Stimulated activated CD4-positive, alpha-beta T cell treated with anti-CD3 and anti-CD28 coated beads, Interleukin-1b, Interleukin-23, amount 100 ng/mL, for 24 hours (primary cell): ENCODE data around the gene MEGF6.
A peak's percentile ranks its signal among the peaks of the same experiment; 100 is the strongest.

Experiments used
- DNase-seq, 4 experiments: peaks; one replicate each; pipeline ENCODE4 v3.0.0-alpha.2; 2020; ENCODE audit warnings: low read depth in 4 of 4, low spot score in 1 of 4

Gene MEGF6

GRCh38 chr1:3543076-3544039 is 68.0 kb downstream of the MEGF6 start:
- no peak for DNase-seq

DNA sequence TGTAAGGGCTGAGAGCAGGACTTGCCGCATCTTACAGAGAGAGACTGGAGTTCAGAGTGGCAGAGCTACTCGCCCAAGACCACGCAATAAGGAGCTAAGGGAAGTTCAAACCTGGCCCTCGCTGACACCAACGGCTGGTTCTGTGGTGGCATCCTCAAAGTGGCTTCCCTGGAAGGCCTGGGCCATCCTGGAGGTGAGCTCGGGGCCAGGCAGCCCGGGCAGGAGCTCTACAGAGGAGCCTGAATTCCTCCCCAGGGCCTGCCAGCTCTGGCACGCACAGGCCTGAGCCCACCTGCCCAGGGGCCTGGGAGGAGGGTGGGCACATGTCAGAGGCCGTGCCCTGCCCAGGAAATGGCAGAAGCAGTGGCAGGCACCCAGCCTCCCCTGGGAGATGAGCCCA is 68.6 kb downstream of the MEGF6 start:
- no peak for DNase-seq

- no peak for DNase-seq
These were observed 69.4 kb downstream of the MEGF6 start for GRCh38 chr1:3541936-3542335.

DNA sequence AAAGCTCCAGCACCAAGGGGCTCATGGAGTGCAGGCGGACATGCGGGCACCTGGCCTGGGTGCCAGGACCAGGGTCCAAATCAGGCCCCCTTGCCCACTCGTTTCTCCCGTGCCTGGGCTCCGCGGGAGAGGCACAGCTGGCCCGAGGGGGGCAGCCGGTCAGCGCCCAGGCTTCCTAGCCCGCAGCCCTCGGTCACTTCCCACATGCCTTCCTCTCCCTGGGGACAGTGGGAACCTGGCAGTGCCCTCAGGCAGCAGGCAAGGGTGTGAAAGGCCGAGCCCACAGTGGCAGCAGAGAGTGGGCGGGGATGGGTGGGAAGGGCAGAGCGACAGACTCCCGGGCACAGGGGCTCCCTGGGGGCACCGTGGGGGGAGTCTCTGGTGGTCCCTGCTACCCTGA is 69.8 kb downstream of the MEGF6 start:
- DNase-seq = no peak

DNA sequence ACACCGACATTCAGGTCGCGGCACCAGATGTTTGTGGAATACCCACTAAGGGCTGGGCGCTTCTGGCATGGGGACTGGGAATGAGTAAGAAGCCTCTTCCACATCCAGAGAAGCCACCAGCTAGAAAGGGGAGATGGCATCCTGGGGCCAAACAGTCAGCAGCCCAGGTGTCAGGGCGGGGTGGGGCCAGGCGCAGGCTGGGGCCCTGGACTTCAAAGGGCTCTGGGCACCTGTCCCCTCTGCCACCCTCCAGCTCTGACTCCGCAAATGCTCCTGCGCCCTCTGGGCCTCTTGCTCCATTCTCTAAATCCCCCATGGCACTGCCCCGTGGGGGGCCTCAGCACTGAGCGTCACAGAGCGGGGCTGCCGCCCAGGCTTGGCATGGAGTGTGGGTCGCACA is 70.4 kb downstream of the MEGF6 start:
- DNase-seq = no peak

DNA sequence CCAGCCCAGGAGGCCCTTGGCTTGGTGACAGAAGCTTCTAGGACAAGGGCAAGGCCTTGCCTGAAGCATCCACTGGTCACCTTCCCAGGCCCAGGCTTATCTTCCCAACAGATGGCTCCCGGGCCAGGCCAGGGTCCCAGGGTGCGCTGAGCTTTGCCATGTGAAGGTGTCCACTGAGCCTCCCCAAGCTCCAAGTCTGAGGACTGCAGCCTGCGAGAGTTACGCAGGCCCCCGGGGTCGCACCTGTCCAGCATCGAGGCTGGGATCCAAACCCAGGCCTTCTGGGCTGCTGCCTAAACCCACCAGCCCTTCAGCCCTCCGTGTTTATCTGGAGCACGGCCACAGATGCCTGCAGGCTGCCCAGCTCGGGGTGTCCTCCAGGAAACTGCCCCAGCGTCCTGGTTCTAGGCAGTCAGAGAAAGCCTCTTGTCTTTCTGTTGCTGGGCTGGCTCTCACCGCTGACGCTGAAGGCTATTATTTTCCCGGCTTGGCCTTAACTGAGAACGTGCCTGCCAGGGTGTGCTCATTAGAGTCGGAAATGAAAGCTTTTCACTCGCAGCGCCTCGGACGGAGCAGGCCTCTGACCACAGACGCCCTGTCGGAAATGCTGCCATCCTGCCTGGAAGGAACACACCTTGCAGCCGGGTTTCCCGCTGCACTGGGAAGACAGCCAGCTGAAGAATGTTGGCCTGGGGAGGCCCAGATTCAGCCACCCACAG is 71.4 kb downstream of the MEGF6 start:
- DNase-seq = no peak

GRCh38 chr1:3537359-3537758 is 73.9 kb downstream of the MEGF6 start:
- DNase-seq = no peak

DNA sequence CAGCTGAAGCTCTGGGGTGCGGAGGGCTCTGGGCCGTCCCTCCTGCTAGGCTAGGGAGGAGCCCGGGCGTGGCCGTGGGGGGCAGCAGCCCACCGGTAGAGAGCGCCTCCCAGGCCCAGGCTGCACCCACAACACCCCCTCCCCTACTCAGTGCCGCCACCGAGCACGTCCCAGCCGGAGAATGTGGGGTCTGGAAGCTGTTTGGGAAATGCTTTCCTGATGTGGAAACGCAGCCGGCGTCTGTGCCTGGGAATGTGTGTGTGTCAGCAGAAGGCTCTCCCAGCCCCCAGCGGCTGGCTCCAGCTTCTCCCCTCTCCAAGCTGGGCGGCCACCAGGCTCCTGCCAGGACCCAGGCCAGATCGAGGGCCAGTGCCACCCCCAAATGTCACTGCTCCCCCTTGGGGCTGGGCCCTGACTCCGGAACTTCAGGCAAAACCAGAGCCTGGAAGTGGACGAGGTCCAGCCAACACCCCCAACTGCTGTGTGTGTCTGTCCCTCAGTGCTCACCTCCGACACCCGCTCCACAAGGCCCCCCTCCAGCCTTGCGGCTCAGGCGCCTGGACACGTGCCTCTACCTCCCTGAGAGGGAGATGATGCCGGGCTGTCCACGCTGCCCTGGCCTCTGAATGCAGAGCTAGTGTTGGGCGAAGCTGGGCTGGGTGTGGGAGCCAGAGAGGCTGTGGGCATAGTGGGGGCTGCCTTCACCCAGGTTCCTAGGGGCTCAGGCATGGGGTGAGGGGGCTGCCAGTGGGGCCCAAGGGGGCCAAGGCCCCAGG is 74.7 kb downstream of the MEGF6 start:
- DNase-seq = no peak

- no peak for DNase-seq
These were observed 75.6 kb downstream of the MEGF6 start for GRCh38 chr1:3535732-3536131.

GRCh38 chr1:3534803-3535637 is 76.3 kb downstream of the MEGF6 start:
- DNase-seq = no peak

DNA sequence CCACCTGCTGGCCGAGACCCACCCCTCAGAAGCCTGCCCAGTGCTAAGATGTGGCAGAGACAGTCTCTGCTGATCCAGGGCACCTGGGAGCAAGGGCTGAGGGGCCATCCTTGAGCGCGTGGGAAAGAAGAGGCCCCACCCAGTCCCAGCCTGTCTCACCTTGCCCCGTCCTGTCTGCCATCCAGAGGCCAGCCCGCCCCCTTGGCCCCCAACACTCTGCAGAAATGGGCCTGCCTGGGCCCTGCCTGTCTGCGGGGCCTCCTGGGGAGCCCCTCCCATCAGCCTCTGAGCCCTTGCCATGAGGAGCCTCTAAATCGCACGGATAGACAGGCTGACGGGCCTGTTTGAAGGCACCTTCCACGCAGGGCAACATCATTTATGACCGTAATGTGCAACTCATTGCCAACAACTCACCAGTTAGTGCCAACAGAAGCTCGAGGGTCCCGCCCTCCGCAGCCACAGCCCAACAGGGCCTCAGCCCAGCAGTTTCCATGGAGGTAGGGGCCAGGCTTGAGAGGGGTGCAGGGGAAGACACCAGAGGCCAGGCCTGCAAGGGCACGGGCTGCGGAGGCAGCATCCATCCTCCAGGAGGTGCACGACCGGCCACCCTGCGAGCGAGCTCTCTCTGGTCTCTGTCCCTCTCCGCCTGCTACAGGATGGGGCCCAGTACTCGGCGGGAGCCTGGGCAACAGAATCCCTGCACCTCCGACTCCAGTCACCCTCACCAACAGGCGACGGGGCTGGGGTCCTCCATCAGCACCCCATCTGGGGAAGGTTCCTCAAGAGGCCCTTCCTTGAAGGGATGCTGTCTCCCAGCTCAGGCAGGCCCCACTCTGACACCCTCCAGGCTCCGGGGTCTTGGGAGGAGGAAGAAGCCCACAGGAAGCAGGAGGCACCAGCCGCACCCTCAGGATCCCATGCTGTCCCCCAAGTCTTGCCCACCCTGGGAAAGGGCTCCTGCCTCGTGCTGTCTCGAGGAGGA is 78.0 kb downstream of the MEGF6 start:
- no peak for DNase-seq

- DNase-seq = no peak
These were observed 79.4 kb downstream of the MEGF6 start for GRCh38 chr1:3531928-3532327.

DNA sequence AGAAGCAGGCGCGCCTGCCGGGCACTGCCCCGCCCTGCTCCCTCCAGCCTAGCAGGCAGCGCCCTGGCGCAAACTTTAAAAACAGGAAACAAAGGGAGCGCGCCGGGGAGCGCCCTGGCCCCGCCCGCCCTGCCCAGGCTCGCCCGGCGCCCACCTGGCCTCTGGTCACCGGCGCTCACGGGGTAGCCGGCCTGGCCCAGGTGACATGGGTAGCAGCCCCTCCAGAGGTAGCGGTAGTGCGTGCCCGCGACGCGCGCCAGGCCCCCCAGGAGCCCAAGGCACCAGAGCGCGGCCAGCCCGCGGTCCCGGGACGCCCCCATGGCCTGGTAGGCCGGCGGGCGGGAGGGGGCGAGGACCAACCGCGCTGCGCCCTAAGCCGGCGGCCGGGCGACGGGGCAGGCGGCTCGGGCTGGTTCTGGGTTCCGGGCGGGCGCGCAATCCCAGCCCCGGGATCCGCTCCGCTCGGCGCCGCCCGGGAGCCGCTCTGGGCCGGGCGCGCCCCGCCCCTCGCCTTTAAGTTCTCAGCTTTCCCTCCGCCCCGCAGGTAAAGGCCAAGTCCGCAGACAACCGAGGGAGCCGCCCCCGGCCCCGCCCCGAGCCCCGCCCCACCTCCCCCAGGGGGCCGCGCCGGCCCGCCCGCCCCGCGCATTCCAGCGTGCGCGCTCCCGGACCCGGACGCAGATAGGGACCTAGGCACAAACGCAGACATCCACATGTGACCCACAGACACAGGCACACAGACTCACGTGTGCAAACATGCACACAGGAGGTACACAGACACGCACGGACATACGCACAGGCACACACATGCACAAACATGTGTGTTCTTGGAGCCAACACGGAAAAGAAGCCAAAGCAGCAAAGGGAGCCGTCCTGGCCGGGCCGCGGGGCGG is 80.1 kb downstream of the MEGF6 start:
- peak; percentile 33 to 72 (median 60) for DNase-seq

GRCh38 chr1:3530086-3530925 is 81.0 kb downstream of the MEGF6 start:
- no peak for DNase-seq

DNA sequence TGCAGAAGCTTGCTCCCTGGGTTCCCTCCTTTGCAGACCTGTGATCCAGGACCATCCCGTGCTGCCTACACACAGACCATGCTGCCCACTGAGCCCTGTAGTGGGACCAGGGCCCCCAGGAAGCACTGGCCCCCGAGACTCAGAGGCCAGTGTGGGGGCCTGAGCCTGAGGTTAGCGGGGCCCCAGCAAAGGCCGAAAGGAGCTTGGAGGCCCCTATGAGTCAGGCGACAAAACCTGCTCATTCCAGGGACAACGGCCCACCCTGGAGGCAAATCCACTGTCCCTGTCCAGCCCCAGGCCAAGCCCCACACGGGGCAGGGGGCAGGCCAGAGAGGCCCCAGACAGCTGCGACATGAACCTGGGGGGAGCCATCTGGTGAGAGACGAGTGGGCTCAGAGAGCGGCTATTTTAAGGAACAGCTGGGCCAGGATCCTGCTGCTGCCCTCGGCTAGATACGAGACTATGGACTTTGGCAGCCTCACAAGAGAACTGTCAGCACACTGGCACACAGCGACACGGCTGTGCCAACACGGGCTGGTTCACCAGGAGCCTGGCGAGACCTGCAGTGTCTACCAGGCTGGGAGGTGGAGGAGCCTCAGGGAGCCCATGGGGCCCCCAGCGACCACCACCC is 82.1 kb downstream of the MEGF6 start:
- no peak for DNase-seq

GRCh38 chr1:3527774-3528173 is 83.5 kb downstream of the MEGF6 start:
- DNase-seq = no peak
